Omental fat pad (tissue), 4 donors: ENCODE measurements around the gene TNFAIP8L3. TPM values are rescaled to one million over a fixed set of nuclear protein-coding genes. Genes with fewer than 3 reads are reported as not detected.
"Not testable (repeated sequence)": the region's sequence is repeated elsewhere in the genome, so short reads cannot be mapped to it uniquely, and the experiment has no call there.

Source experiments
- ATAC-seq: fragments of 150-250 bp; one replicate; pipeline ENCODE4 v1.9.1; 2016; ENCODE audit warnings: mild to moderate bottlenecking, moderate library complexity; ENCODE audit not compliant: low FRiP score
- DNase-seq: peaks from one replicate; pipeline ENCODE4 v3.0.0-alpha.2; 2019; ENCODE audit warnings: low spot score
- total RNA-seq, 4 donors: library from RNA; depleted of rRNA; stranded (reverse); fragments of >200 nt; gene quantifications; one replicate each; pipeline ENCODE4 v1.1.0, GENCODE V29; 2016
- TF ChIP-seq, protein P1 (sequence below), 3 donors: fragments of 450-650 bp; IDR thresholded peaks; one replicate each; pipeline ENCODE4 v1.5.1; 2016 to 2017; ENCODE audit warnings: antibody characterized with exemption in 3 of 3, mild to moderate bottlenecking in 3 of 3, moderate library complexity in 2 of 3

The TNFAIP8L3 gene
- total RNA-seq, 4 donors from 2014 or later = 3.5 to 21.7 (median 7.0) TPM

DNA sequence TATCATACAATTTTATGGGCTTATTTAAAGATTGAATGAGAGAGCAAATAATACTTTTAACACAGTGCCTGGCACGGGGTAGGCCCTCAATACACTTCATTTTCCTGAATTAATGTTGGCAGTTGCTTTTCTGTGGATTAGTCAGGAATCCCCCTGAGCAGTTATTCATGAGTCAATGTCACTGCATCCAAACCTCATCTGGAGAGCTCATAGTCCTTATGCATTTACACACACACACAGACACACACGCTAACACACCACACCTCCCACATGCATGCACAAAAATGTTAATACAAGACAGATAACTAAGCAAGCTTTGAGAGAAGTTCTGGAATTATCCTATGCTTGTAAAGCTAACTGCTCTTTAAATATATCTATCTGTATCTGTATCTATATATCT is 34.0 kb upstream of the TNFAIP8L3 start:
- DNase-seq (no peak), ATAC-seq (no peak)
- TF ChIP-seq, protein P1, sequence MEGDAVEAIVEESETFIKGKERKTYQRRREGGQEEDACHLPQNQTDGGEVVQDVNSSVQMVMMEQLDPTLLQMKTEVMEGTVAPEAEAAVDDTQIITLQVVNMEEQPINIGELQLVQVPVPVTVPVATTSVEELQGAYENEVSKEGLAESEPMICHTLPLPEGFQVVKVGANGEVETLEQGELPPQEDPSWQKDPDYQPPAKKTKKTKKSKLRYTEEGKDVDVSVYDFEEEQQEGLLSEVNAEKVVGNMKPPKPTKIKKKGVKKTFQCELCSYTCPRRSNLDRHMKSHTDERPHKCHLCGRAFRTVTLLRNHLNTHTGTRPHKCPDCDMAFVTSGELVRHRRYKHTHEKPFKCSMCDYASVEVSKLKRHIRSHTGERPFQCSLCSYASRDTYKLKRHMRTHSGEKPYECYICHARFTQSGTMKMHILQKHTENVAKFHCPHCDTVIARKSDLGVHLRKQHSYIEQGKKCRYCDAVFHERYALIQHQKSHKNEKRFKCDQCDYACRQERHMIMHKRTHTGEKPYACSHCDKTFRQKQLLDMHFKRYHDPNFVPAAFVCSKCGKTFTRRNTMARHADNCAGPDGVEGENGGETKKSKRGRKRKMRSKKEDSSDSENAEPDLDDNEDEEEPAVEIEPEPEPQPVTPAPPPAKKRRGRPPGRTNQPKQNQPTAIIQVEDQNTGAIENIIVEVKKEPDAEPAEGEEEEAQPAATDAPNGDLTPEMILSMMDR (IDR thresholded peaks at IDR 0.05) = no peak

DNA sequence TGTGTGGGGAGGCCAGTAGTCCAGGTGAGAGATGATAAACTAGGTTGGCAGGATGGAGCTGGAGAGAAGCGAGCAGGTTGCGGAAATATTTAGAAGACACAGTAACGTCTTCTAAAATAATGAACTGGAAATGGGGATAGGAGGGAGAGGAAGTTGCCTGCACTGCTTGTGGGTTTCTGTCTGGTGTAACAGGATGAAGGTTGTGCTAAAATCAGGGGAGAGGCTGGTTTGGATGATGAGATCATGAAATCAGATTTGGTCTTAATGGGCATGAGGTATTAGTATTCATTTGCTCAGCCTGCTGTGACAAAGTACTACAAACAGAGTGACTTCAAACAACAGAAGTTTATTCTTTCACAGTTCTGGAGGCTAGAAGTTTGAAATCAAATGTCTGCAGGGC is 32.1 kb upstream of the TNFAIP8L3 start:
- TF ChIP-seq, protein P1 (IDR thresholded peaks at IDR 0.05) = no peak
- DNase-seq (no peak), ATAC-seq (no peak)

DNA sequence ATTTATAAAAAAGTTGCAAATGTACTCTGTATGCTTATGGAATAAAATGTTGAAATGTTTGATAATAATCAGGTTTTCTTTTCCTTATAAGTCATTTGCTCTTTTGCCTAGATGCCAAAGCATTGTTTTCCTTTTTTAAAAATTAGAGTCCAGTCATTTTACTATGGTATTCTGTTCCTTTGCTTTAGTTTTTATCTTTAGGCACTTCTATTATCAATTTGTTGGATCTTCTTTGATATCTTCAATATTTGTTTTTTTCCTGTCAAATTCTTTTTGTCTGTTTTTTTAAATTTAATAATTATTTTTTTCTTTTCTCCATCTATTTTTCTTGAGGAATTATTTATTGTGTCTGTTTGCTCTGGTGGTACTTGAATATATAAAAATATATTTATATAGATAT is 28.3 kb upstream of the TNFAIP8L3 start:
- DNase-seq, ATAC-seq: not testable (repeated sequence)

DNA sequence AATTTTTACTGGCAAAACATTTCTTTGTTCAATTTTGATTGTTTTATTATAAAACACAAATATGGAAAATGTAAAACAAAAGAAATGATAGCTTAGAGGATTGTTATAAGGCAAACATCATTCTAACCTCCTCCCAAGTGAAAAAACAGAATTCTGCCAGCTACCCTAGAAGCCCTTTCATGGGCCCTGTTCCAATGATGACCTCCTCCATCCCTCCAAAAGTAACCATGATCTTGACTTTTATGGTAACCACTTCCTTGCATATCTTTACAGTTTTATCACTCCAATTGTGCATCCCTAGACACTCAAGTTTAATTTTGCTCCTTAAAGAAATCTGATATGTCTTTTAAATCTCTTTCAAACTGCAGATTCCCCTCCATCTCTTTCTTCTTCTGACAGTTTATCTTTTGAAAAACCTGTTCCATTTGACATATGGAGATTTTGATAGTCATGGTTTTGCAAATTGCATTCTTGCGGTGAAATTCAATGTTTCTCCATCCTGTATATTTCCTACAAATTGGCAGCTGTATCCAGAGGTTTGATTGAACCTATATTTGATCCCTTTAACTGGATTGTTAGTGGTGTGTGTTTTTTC is 27.0 kb upstream of the TNFAIP8L3 start:
- DNase-seq (no peak), ATAC-seq (no peak)
- TF ChIP-seq, protein P1 (IDR thresholded peaks at IDR 0.05) = no peak

DNA sequence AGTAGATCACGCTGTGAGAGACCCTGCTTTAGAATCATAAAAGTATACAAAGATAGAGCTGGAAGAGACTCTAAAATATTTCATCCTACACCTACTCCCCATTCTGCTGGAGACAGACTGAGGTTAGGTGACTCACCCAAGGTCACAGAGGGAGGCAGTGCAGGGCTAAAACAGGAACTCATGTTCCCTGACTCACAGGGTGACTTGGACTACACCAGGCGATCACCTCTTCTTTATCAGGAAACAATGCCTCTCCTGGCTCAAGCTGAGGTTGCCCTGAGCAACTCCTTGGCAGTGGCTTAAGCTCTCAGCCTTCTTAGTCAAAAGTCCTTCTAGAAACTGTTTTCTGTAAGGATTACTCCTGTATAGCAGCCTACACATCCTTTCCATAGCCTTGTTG is 26.4 kb upstream of the TNFAIP8L3 start:
- TF ChIP-seq, protein P1 (IDR thresholded peaks at IDR 0.05) = no peak
- ATAC-seq = peak; percentile 99
- no peak for DNase-seq

DNA sequence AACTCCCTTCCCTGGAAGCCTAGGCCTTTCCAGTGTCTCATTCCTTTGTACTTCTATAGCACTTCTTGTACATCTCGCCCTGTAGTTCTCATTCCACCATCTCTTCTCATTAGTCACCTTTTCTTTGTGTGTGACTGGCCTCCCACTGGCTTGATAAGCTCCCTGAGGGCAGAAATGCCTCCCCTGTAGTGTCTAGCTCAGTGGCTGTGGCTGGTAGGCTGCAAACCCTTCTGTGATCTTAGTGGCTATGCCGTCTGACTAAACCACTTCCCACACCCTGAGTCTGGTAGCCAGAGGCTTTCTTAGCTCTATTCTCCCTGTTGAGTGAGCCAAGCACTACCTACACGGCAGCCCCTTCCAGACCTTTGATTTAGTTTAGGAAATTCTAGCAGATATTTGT is 24.4 kb upstream of the TNFAIP8L3 start:
- ATAC-seq (no peak), DNase-seq (no peak)
- TF ChIP-seq, protein P1 (IDR thresholded peaks at IDR 0.05) = no peak

DNA sequence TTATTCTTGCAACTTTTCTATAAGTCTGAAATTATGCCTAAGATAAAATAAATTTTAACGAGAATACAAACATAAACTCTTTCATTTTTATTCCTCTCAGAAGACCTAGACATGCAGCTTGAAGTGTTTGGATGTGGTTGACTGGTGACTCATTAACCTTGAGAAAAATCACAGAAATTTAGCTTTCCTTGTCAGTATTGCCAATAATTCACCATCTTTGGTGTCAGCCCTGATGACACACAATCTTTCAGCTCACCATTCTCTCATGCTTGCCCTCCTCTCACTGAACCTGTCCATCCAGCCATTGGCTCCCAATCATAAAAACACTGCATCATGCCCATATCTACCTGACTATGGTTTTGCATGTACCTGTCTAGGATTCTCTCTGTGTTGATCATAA is 22.6 kb upstream of the TNFAIP8L3 start:
- DNase-seq = no peak
- no peak for ATAC-seq
- TF ChIP-seq, protein P1 (IDR thresholded peaks at IDR 0.05) = no peak
